GM12892 (cell line): ENCODE measurements around the gene TAOK1.

ENCODE experiments used
- POLR2AphosphoS5 ChIP-seq: IDR thresholded peaks from 2 replicates; pipeline ENCODE4 v1.6.1; 2011; ENCODE audit warnings: low read depth, low read length, control low read depth
- TAF1 ChIP-seq: IDR thresholded peaks from 2 replicates; pipeline ENCODE4 v1.6.1; 2011; ENCODE audit warnings: low read depth, mild to moderate bottlenecking, control low read depth, low read length, borderline replicate concordance

GRCh38 chr17:29514792-29515191, 124.6 kb downstream of the TAOK1 start:
- TF ChIP-seq POLR2AphosphoS5 (no peak), TAF1 (no peak)
